Upper lobe of left lung (tissue), 6 donors: ENCODE measurements around the gene CLEC4F. TPM values are rescaled to one million over a fixed set of nuclear protein-coding genes. Genes with fewer than 3 reads are reported as not detected.

Source experiments
- ATAC-seq, 2 donors: fragments of 200-7000 bp; cut with Tn5 transposase; one replicate each; pipeline ENCODE4 v1.9.1; 2022; ENCODE audit warnings: mild to moderate bottlenecking in 2 of 2, moderate library complexity in 2 of 2; ENCODE audit not compliant: low FRiP score in 2 of 2
- DNase-seq, 2 donors: peaks; one replicate each; pipeline ENCODE4 v3.0.0-alpha.2; 2019 to 2020
- H3K27ac ChIP-seq, 4 donors: fragments of 200-600 bp; sonication (generic); one replicate each; pipeline ENCODE4 v1.5.1; 2016 to 2019
- H3K27me3 ChIP-seq, 4 donors: fragments of 200-600 bp; sonication (generic); one replicate each; pipeline ENCODE4 v1.5.1; 2017 to 2019
- H3K36me3 ChIP-seq, 4 donors: fragments of 200-600 bp; sonication (generic); one replicate each; pipeline ENCODE4 v1.5.1; 2016 to 2019
- H3K4me1 ChIP-seq, 4 donors: fragments of 200-600 bp; sonication (generic); one replicate each; pipeline ENCODE4 v1.5.1; 2018 to 2019
- H3K4me3 ChIP-seq, 4 donors: fragments of 200-600 bp; sonication (generic); one replicate each; pipeline ENCODE4 v1.5.1; 2017 to 2019; ENCODE audit warnings: mild to moderate bottlenecking in 2 of 4, moderate library complexity in 1 of 4
- H3K9me3 ChIP-seq, 4 donors: fragments of 200-600 bp; sonication (generic); one replicate each; pipeline ENCODE4 v1.5.1; 2018 to 2019
- EP300 ChIP-seq, 4 donors: sonication (generic); formaldehyde crosslinking; IDR thresholded peaks; one replicate each; pipeline ENCODE4 v1.5.1; 2017; ENCODE audit warnings: antibody characterized with exemption in 4 of 4, control low read depth in 2 of 4
- POLR2A ChIP-seq, 4 donors: fragments of 450-650 bp; IDR thresholded peaks; one replicate each; pipeline ENCODE4 v1.5.1; 2016 to 2017; ENCODE audit warnings: antibody characterized with exemption in 4 of 4, mild to moderate bottlenecking in 2 of 4
- POLR2AphosphoS5 ChIP-seq, 2 donors: sonication (generic); formaldehyde crosslinking; IDR thresholded peaks; one replicate each; pipeline ENCODE4 v1.5.1; 2017; ENCODE audit warnings: antibody characterized with exemption in 2 of 2
- WGBS, 2 donors: methylation state at CpG; one replicate each; pipeline ENCODE4 v1.1.5; 2017 to 2018; 5-methylcytosine and 5-hydroxymethylcytosine counted together
- total RNA-seq, 6 donors: library from RNA; depleted of rRNA in 4 of 6; stranded (reverse); fragments of >200 nt in 4 of 6; gene quantifications; one replicate each; pipeline versions ENCODE4 v1.1.0 to v1.2.1, GENCODE V29; 2016 to 2021
- TF ChIP-seq, protein P1 (sequence below), 6 experiments: fragments of 450-650 bp in 4 of 6; fragments of 200-600 bp in 2 of 6; sonication (generic) in 2 of 6; IDR thresholded peaks; one replicate each; pipeline ENCODE4 v1.5.1; 2016 to 2019; ENCODE audit warnings: antibody characterized with exemption in 6 of 6
- donor health status: DM: no; HTN: no; CAD: no; lungs with moderate emphysema.
- donor health status: DM: no; HTN: yes; CAD: no; lungs with severe emphysema.

The CLEC4F gene
- total RNA-seq, 6 donors from 2014 or later, result 0.15 to 1.0 (median 0.57) TPM; not detected in 1

- H3K9me3 ChIP-seq, result no peaks in the 10 kb centered on the region
- DNase-seq (no peak), ATAC-seq (no peak)
- H3K27me3 ChIP-seq, result no peaks in the 10 kb centered on the region
- H3K4me1 ChIP-seq, result no peaks in the 10 kb centered on the region
- TF ChIP-seq EP300 (IDR thresholded peaks at IDR 0.05) (no peak), POLR2AphosphoS5 (IDR thresholded peaks at IDR 0.05) (no peak), POLR2A (IDR thresholded peaks at IDR 0.05) (no peak)
- TF ChIP-seq, protein P1, sequence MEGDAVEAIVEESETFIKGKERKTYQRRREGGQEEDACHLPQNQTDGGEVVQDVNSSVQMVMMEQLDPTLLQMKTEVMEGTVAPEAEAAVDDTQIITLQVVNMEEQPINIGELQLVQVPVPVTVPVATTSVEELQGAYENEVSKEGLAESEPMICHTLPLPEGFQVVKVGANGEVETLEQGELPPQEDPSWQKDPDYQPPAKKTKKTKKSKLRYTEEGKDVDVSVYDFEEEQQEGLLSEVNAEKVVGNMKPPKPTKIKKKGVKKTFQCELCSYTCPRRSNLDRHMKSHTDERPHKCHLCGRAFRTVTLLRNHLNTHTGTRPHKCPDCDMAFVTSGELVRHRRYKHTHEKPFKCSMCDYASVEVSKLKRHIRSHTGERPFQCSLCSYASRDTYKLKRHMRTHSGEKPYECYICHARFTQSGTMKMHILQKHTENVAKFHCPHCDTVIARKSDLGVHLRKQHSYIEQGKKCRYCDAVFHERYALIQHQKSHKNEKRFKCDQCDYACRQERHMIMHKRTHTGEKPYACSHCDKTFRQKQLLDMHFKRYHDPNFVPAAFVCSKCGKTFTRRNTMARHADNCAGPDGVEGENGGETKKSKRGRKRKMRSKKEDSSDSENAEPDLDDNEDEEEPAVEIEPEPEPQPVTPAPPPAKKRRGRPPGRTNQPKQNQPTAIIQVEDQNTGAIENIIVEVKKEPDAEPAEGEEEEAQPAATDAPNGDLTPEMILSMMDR (IDR thresholded peaks at IDR 0.05), result no peak
- no peaks in the 10 kb centered on the region for H3K36me3 ChIP-seq
- no peak overlapping the region for H3K27ac ChIP-seq
- WGBS, 2 donors, result 85 to 100% methylated on average over 2 to 5 of the region's 5 CpGs
- H3K4me3 ChIP-seq, result no peak overlapping the region
These were observed 2.9 kb upstream of the CLEC4F start for GRCh38 chr2:70823249-70823648.

DNA sequence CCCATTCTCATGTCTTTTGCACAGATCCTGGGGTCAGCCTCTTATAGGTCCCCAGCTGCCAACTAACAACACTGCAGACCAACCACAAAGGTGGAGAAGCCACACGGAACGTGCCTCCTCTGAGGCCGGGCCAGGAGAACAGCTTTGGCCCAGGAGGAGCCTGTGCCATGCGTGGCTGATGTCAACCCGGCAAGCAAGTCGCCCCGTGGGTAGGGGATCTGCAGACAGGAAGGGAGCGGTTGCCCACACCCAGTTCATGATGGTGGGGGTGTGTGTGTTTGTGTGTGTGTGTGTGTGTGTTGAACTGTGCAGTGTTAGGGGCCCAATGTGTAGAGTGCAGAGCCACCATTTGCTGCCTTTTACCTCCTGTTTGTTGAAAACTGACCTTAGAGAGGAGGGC lies 2.4 kb upstream of the CLEC4F start:
- no peaks in the 10 kb centered on the region for H3K9me3 ChIP-seq
- WGBS, 2 donors, result 62 to 88% methylated on average over 6 to 8 of the region's 8 CpGs
- H3K27me3 ChIP-seq, result no peaks in the 10 kb centered on the region
- H3K36me3 ChIP-seq, result no peaks in the 10 kb centered on the region
- no peak overlapping the region for H3K4me3 ChIP-seq
- DNase-seq (no peak), ATAC-seq (no peak)
- no peaks in the 10 kb centered on the region for H3K4me1 ChIP-seq
- TF ChIP-seq POLR2AphosphoS5 (IDR thresholded peaks at IDR 0.05), result no peak
- no peak for TF ChIP-seq EP300 (IDR thresholded peaks at IDR 0.05)
- TF ChIP-seq, protein P1 (IDR thresholded peaks at IDR 0.05), result no peak
- TF ChIP-seq POLR2A (IDR thresholded peaks at IDR 0.05), result no peak
- H3K27ac ChIP-seq, result no peak overlapping the region

DNA sequence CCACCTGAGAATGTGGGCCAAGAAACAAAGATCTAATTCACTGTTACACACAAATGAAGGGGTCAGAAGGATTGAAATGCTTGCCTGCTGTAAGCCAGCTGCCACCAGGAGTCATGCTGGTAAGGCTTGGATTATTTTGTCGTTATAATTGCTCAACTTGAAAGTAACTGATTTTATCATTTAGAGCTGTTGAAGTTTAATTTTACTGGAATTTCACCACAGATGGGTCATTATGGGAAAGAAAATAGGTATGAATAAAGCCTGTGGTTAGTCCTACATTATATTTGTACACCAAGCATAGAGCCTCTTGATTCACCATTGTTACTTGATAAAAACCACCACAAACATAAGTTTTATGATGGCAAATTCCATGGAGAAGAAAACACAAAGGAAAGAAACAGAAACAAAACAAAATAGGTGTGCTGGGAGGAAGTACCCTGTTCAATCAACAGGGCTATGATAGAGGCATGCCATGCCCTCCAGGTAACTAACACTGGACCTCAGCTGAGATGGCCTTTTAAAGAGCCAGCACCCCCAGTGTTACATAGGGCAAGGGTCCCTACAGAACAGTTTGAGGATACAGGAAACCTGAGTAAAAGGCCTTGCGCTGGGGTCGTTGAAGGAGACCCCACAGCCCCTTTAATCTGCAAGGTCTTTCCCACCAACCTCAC lies 3.0 kb downstream of the CLEC4F start:
- Histone ChIP-seq H3K9me3 (no peaks in the 10 kb centered on the region), H3K4me1 (no peaks in the 10 kb centered on the region), H3K27ac (no peak overlapping the region), H3K36me3 (no peaks in the 10 kb centered on the region), H3K4me3 (no peak overlapping the region), H3K27me3 (no peaks in the 10 kb centered on the region)
- DNase-seq, result no peak
- no peak for TF ChIP-seq POLR2A (IDR thresholded peaks at IDR 0.05)
- no peak for TF ChIP-seq EP300 (IDR thresholded peaks at IDR 0.05)
- no peak for TF ChIP-seq POLR2AphosphoS5 (IDR thresholded peaks at IDR 0.05)
- TF ChIP-seq, protein P1 (IDR thresholded peaks at IDR 0.05), result no peak
- no peak for ATAC-seq
- WGBS, 2 donors, result 70 to 84% methylated on average over 3 of the region's 3 CpGs

DNA sequence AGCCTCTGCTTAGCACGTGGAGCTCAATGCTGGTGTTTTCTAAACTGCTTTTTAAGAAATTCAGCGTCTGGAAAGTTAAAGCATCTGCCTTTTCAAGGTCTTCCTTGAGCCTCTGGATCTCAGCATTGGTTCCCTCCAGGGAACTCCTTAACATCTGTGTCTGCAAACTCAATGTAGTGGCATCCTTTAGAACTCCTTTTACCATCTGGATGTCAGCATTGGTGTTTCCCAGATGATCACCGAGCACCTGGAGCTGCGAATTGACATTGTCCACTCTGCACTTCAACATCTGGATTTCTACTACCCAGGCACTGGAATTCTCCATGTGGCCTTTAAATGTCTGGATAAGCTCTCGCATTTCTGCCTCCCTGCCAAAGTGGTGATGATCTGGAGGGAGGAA lies 3.7 kb downstream of the CLEC4F start:
- Histone ChIP-seq H3K4me3 (no peak overlapping the region), H3K27ac (no peak overlapping the region), H3K27me3 (no peaks in the 10 kb centered on the region), H3K9me3 (no peaks in the 10 kb centered on the region), H3K4me1 (no peaks in the 10 kb centered on the region), H3K36me3 (no peaks in the 10 kb centered on the region)
- no peak for DNase-seq
- no peak for ATAC-seq
- no peak for TF ChIP-seq POLR2AphosphoS5 (IDR thresholded peaks at IDR 0.05)
- WGBS, 2 donors, result 75 to 85% methylated on average over 5 of the region's 5 CpGs

DNA sequence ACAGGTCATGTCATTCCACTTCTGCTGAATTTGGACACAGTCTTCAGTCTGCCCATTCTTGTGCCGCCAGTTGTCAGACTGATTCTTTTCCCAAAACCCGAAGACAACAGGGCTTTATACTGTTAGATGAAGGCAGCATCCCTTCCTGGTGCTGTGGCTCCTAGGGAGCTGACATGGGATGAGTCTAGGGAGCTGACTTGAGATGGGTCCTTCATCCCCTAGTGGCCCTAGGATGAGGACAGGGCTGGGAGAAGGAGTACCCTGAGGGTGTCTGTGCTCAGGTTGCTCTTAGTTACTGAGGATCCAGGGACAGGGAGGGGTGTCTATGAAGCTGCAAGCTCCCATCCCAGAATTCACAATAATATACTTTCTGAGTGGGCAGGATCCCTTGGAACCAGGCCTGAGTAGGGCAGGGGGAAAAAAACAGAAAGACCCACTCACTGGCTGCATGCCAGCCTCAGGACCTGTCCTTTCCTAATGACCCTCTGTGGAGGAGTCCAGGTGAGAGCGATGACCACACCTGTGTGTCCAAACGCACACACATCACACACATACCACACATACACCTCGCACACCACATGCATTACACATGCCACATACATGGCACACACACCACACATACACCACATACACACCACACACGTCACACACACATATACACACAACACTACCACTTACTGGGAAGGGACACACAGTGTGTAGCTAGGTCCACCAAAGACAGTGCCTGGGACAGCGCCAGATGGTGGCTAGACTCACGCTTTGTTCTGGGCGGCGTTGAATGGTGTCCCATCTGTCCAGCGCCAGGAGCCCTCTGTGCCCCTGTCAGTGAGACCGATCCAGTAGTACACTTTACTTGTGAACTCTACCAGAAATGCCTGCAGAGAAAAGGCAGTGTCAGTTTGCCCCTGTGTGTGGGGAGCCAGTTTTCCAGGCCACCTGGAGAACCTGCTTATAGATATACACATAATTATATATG lies 11.1 kb downstream of the CLEC4F start:
- Histone ChIP-seq H3K4me1 (no peaks in the 10 kb centered on the region), H3K27me3 (no peaks in the 10 kb centered on the region), H3K27ac (no peak overlapping the region), H3K4me3 (no peak overlapping the region), H3K36me3 (no peaks in the 10 kb centered on the region), H3K9me3 (no peaks in the 10 kb centered on the region)
- peak; percentile 12 to 47 for ATAC-seq
- 89 to 94% methylated on average over 12 of the region's 12 CpGs for WGBS, 2 donors
- no peak for TF ChIP-seq POLR2A (IDR thresholded peaks at IDR 0.05)
- no peak for TF ChIP-seq EP300 (IDR thresholded peaks at IDR 0.05)
- TF ChIP-seq POLR2AphosphoS5 (IDR thresholded peaks at IDR 0.05), result no peak
- TF ChIP-seq, protein P1 (IDR thresholded peaks at IDR 0.05), result no peak
- no peak for DNase-seq
